MM.1S (cell line): ENCODE results near the gene CFAP119.

ENCODE experiments used
- DNase-seq: peaks from one replicate; pipeline ENCODE4 v3.0.0-alpha.2; 2015
- H2AFZ ChIP-seq: fragments of 300-600 bp; sonication (generic); 2 replicates; pipeline ENCODE4 v1.6.0; 2016; ENCODE audit warnings: antibody characterized with exemption, low read length
- H3F3A ChIP-seq: fragments of 300-600 bp; sonication (generic); 2 replicates; pipeline ENCODE4 v1.6.1; 2016; ENCODE audit warnings: mild to moderate bottlenecking, antibody characterized with exemption, low read length, moderate library complexity, mixed read lengths; ENCODE audit not compliant: insufficient read depth
- H3K27ac ChIP-seq: fragments of 300-600 bp; sonication (generic); 2 replicates; pipeline ENCODE4 v1.5.1; 2016; ENCODE audit warnings: mild to moderate bottlenecking, low read length
- H3K27me3 ChIP-seq: fragments of 300-600 bp; sonication (generic); replicated peaks from 2 replicates; pipeline ENCODE4 v1.6.0; 2016; ENCODE audit warnings: low read length; ENCODE audit not compliant: insufficient read depth
- H3K36me3 ChIP-seq: fragments of 300-600 bp; sonication (generic); replicated peaks from 2 replicates; pipeline ENCODE4 v1.6.1; 2016; ENCODE audit warnings: mild to moderate bottlenecking, low read length, mixed read lengths; ENCODE audit not compliant: insufficient read depth
- H3K4me1 ChIP-seq: fragments of 300-600 bp; sonication (generic); 2 replicates; pipeline ENCODE4 v1.6.1; 2016; ENCODE audit warnings: low read length, mixed read lengths
- H3K4me2 ChIP-seq: fragments of 300-600 bp; sonication (generic); 2 replicates; pipeline ENCODE4 v1.6.0; 2016; ENCODE audit warnings: low read depth, low read length
- H3K4me3 ChIP-seq: fragments of 300-600 bp; sonication (generic); 2 replicates; pipeline ENCODE4 v1.5.1; 2016; ENCODE audit warnings: low read length, mixed read lengths
- H3K79me2 ChIP-seq: fragments of 300-600 bp; sonication (generic); 2 replicates; pipeline ENCODE4 v1.6.1; 2016; ENCODE audit warnings: mixed run types, low read length, mixed read lengths
- H3K9ac ChIP-seq: fragments of 300-600 bp; sonication (generic); 2 replicates; pipeline ENCODE4 v1.6.1; 2016; ENCODE audit warnings: low read length, mixed read lengths
- H3K9me2 ChIP-seq: fragments of 300-600 bp; sonication (generic); replicated peaks from 2 replicates; pipeline ENCODE4 v1.6.1; 2016; ENCODE audit warnings: mild to moderate bottlenecking, low read length, mixed read lengths; ENCODE audit not compliant: insufficient read depth
- H3K9me3 ChIP-seq: fragments of 300-600 bp; sonication (generic); replicated peaks from 2 replicates; pipeline ENCODE4 v1.6.1; 2016; ENCODE audit warnings: mild to moderate bottlenecking, low read length, mixed read lengths; ENCODE audit not compliant: insufficient read depth
- H4K20me1 ChIP-seq: fragments of 300-600 bp; sonication (generic); 2 replicates; pipeline ENCODE4 v1.6.1; 2016; ENCODE audit warnings: mild to moderate bottlenecking, low read length, moderate library complexity, mixed read lengths; ENCODE audit not compliant: insufficient read depth
- CTCF ChIP-seq: fragments of 300-600 bp; sonication (generic); IDR thresholded peaks from 2 replicates; pipeline ENCODE4 v1.5.1; 2016; ENCODE audit warnings: antibody characterized with exemption, low read length, mixed read lengths
- EZH2 ChIP-seq: fragments of 300-600 bp; sonication (generic); optimal IDR thresholded peaks from 2 replicates; pipeline ENCODE3; 2017; ENCODE audit warnings: low read depth, mild to moderate bottlenecking, antibody characterized with exemption, low read length, mixed read lengths
- EZH2phosphoT487 ChIP-seq: fragments of 300-600 bp; sonication (generic); IDR thresholded peaks from 2 replicates; pipeline ENCODE4 v1.6.1; 2018; ENCODE audit warnings: antibody characterized with exemption, low read length

CFAP119 gene

GRCh38 chr16:30764816-30765465 lies 3.1 kb upstream of the CFAP119 start:
- Histone ChIP-seq H3K4me2 (no peak overlapping the region), H3K79me2 (peaks cover 25% of the 10 kb centered on the region), H3K4me1 (peaks cover 17% of the 10 kb centered on the region), H3K4me3 (no peak overlapping the region), H3K9me3 (no peaks in the 10 kb centered on the region), H3K27ac (no peak overlapping the region), H4K20me1 (no peaks in the 10 kb centered on the region), H3K9me2 (no peaks in the 10 kb centered on the region), H2AFZ (no peak overlapping the region), H3K9ac (no peak overlapping the region), H3K36me3 (peaks cover 9% of the 10 kb centered on the region; the same call in 1 of the 2 replicates), H3F3A (no peaks in the 10 kb centered on the region), H3K27me3 (no peaks in the 10 kb centered on the region)
- no peak for DNase-seq
- no peak for TF ChIP-seq EZH2

- Histone ChIP-seq H3K9me3 (no peaks in the 10 kb centered on the region), H2AFZ (no peak overlapping the region), H3K79me2 (peaks cover 25% of the 10 kb centered on the region), H3K4me2 (no peak overlapping the region), H3K36me3 (peaks cover 9% of the 10 kb centered on the region; the same call in 1 of the 2 replicates), H3K27me3 (no peaks in the 10 kb centered on the region), H3K9ac (no peak overlapping the region), H3K4me1 (peaks cover 17% of the 10 kb centered on the region), H4K20me1 (no peaks in the 10 kb centered on the region), H3K9me2 (no peaks in the 10 kb centered on the region), H3K4me3 (no peak overlapping the region), H3K27ac (no peak overlapping the region), H3F3A (no peaks in the 10 kb centered on the region)
- DNase-seq, result no peak
- TF ChIP-seq CTCF (no peak), EZH2phosphoT487 (no peak), EZH2 (no peak)
Observed at GRCh38 chr16:30764086-30764485, 2.2 kb upstream of the CFAP119 start.

- Histone ChIP-seq H3K9me3 (no peaks in the 10 kb centered on the region), H3K27ac (no peak overlapping the region), H3K79me2 (peaks cover 25% of the 10 kb centered on the region), H3F3A (no peaks in the 10 kb centered on the region), H3K27me3 (no peaks in the 10 kb centered on the region), H3K36me3 (peaks cover 9% of the 10 kb centered on the region; the same call in 1 of the 2 replicates), H2AFZ (0 out of 2 replicates have a peak overlapping the region, but pooled peaks have one; percentile 47), H3K9me2 (no peaks in the 10 kb centered on the region), H4K20me1 (no peaks in the 10 kb centered on the region), H3K4me2 (peak overlapping the region; percentile 90), H3K4me3 (peak overlapping the region; percentile 83), H3K9ac (peak overlapping the region; percentile 80), H3K4me1 (peaks cover 17% of the 10 kb centered on the region)
- DNase-seq, result no peak
- TF ChIP-seq CTCF, result no peak
- no peak for TF ChIP-seq EZH2
- no peak for TF ChIP-seq EZH2phosphoT487
Observed at GRCh38 chr16:30762991-30763725, 1.3 kb upstream of the CFAP119 start.
